HG02943 (cell line): Measurements from ENCODE around the gene ABLIM2.

Experiments
- ATAC-seq: cut with Tn5 transposase; IDR thresholded peaks from one replicate; pipeline ENCODE4 v1.9.1; 2021; ENCODE audit warnings: mild to moderate bottlenecking, low read depth, moderate library complexity; ENCODE audit not compliant: unreplicated experiment

ABLIM2 gene

DNA sequence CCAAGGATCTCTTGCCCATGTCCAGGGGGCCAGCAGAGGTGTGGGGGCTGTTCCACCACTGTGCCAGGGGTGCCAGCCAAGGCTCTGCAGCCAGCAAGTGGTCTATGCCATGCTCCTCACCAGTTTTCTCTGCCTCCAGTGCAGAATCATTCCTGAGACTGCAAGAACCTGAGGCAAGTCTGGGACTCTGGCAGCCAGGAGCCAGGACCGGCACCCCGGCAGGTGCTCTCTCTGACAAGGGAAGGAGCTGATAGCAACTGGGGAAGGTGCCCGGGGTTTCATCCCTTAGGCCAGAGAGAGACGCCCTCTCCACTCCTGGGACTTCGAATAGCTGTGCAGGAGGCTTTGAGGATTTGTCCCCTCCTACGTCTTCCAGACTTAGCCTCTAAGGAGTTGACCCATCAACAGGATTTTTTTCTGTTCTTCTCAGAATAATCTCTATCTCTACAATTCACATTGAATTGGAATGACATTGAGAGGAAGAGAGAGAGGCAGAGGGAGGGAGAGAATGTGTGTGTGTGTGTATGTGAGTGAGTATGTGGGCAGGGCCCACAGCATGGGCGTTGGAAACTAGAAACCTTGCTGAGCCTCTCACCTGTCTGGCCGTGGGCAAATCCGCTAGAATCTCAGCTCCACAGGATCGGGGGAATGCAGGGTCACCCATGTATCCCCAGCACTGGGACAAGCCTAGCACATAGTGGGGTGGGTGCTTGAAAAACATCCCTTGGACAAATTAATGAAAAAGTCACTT is 144.5 kb downstream of the ABLIM2 start:
- no peak for ATAC-seq

- no peak for ATAC-seq
Measured at GRCh38 chr4:8012517-8012916, 146.1 kb downstream of the ABLIM2 start.

GRCh38 chr4:8010618-8011017 is 148.0 kb downstream of the ABLIM2 start:
- no peak for ATAC-seq

DNA sequence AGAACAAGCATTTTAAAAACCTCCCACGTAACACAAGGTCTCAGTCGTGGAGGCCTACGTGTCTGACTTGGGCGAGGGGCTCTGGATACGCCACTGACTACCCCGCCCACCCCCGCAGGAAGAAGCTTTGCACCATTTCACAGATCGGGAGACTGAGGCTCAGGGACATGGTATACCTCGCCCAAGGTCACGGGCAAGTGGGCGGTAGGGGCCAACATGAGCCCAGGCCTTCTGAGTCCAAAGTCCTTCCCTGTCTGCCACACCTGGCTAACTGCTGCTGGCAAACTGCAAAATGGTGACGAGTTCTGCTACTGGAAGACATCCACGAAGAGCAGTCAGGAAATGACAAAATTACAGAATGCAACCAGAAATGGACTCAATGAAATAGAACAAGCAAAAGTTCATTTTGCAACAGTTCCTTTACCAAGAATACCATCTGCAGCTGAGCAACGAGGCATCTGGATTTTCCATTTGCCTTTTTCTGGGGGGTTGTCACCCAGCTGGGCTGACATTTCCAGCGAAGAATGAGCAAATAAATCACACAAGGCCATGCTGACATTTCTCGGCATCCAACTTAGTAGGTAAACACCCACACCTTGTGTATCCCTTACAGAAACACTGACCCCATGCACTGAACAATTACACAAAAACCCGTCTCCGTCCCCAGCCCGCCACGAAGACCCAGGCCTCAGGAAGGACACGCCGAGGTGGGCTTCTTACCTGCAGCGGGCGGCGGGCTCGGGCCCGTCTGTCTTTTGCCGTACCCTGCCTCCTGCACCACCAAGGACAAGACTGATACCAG is 148.7 kb downstream of the ABLIM2 start:
- ATAC-seq: no peak

- no peak for ATAC-seq
Measured at GRCh38 chr4:8009097-8009496, 149.5 kb downstream of the ABLIM2 start.

DNA sequence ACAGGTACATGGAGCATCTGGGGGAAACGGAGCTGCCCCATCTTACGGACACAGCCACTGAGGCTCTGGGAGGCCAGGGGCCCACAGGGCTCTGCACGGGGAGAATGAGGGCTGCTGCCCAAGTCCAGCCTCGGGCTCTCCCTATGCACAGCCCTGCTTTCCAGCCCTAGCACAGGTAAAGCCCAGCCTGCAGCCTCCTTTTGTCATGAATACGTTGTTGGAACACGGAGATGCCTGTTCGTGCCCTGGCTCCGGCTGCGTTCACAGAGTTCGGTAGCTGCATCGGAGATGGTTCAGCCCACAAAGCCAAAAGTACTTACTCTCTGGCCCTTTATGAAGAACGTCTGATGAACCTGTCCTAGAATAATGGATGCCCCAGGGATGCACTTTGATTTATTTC is 150.2 kb downstream of the ABLIM2 start:
- ATAC-seq: no peak

DNA sequence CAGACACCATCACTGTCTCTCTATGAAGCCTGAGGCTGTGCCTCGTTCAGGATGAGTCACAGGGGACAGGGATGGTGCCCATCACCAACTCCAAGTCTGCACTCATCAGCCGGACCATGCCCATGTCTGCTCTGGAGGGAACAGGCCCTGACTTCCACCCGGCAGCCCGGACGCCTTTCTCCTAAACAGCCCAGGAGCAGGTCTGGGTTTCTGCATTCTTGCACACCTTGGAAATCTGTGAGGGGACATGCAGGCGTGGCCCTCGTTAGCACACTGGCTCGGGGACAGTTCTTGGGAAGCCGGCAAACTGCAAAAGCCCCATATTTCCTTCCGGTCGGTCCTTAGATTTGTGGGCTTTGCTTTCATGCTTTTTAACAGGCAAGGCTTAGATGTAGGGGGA is 151.0 kb downstream of the ABLIM2 start:
- ATAC-seq: no peak

DNA sequence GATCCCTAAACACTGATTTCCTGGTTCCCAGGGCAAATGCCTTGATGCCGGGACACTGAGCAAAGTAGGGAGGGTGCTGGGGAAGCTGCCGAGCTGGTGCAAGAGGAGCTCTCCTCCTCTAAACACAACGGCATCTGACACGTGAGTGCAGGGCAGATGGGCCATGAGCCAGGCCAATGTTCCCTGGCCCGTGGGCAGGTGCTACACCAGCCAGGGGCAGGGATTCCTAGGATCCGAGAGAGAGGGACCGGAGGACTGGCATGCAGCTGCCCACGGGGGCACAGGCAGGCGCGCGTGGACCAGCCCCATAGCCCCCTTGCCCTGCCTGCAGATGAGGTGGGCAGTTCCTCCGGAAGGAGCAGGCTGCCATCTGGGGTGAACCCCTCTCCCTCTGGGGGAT is 152.1 kb downstream of the ABLIM2 start:
- ATAC-seq: no peak

DNA sequence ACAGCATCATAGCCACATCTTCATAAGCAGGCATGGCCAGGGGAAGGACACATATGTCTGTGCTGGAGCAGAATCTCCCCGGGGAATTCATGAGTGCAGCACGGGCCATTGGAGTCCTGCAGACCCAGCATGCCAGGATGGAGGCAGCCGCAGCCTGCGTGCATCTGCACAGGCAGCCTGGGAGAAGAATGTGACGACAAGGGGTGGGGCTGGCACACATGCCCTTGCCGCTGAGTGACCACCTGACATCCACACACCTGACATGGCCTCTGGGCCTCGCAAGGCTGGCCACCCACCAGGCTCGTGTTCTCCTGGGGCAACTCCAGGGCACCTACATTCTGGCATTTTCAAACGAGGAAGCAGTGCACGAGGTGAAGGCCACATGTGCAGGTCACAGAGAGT is 152.8 kb downstream of the ABLIM2 start:
- ATAC-seq: no peak

DNA sequence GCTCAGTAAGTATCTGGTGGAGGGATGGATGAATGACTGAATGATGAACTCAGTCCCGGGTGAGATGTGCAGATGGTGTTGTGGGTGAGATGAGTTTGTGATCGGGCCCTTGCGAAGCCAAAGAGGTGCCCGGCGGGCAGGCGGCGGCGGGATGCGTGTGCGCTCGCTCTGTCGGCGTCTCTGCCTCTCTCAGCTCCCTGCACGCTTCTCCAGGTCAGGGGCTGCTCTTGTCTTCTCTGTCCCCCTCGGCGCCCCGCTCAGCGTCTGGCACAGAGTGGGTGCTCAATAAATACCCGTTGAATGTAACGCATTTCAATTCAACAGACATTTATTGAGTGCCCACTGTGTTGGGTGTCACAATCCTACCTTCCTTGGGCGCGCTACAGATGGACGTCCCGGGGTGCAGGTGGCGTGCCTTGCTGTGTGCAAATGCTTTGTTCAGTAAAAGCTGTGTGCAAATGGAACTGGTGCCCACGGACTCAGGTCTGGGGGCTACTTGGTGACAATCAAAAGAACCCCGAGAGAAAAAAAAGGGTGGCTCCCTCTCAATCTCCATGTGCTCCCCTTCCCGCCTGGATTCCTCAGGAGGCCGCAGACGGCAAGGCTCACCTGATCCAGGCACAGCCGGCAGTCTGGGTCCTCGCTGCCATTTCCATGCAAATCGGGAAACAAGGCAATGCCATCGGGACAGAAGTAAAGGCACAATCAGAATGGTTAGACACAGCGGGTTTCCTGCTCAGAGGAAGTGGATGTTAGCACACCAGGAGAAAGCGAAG is 153.4 kb downstream of the ABLIM2 start:
- ATAC-seq: no peak

DNA sequence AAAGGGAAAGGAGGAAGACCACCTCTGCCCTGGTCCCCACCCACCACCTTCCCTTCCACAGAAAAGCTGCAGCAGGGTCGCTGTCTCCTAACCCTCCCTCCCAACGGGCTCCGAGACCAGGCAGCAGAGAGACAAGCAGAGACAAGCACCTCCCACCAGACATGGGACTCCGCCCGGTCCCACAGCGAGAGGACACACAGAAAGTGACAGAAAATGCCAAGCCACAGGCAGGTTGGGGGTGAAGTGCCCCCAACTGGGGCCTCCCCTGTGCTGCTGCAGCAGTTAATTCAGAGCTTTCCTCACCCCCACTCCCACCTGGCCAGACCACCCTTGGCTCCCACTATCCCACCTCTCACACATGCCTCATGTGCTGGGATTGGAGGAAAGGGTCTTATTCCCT is 154.5 kb downstream of the ABLIM2 start:
- ATAC-seq: no peak

GRCh38 chr4:8002525-8003309 is 155.9 kb downstream of the ABLIM2 start:
- ATAC-seq: no peak

- ATAC-seq: no peak
Measured at GRCh38 chr4:8001564-8002355, 156.9 kb downstream of the ABLIM2 start.

DNA sequence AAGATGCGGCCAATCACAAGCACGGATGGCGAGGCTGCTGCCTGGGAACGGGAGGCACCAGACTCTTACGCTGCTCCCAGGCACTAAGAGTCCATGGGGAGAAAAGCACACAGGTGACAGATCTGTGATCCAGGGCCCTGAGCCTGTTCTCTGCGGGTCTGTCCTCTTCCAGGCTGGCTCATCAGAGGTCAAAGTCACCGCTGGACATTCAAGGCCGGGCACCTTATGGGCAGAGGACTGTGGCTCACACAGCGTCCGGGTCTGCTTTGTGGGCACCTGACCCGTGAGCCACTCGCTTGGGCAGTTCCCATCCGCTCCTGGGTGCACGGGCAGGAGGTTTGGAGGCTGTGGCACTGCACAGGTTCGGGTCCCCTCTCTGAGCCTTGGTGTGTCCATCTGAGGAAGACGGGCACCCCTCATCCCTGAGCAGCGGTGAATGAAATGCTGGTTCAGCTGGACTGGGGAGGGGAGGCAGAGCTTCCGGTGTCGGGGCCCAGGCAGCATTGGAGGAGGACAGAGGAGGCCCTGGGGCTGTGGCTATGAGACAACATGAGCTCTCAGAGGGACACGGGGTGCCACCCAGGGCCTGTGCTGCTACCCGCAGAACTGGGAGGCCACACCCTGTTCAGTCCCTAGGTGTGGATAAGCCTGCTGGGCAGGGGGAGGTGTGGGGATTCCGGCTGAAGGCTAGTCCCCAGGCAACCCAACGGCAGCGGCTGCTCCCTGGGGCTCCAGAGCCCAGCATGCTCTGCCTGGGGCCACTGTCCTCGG is 157.7 kb downstream of the ABLIM2 start:
- ATAC-seq: no peak

DNA sequence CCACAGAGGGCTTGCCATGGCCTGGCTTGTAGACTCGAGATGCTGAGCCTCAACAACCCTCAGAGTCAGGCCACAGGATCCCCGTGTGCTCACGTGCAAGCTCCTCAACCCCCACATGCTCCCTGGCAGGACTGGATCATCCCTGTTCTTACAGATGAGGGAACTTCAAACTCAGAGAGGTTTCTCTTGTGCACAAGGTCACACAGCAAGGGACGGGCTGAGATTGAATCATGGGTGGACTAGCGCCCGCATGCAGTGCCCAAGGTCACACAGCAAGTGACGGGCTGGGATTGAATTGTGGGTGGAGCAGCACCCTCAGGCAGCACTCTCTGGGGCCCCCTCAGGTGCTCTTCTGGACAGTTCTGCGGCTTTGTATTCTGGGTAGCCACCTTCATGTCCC is 158.4 kb downstream of the ABLIM2 start:
- ATAC-seq: no peak

DNA sequence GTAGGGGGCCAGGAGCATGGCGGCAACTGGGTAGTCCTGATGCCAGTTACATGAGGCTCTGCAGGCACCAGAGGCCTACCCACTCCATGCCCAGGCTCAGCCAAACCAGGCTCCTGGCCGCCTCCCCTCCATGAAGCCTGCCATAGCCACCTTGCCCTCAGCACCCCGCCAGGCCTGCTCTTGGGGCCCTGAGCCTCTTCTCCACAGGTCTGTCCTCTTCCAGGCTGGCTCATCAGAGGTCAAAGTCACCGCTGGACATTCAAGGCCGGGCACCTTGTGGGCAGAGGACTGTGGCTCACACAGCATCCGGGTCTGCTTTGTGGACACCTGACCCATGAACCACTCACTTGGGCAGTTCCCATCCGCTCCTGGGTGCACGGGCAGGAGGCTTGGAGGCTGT is 158.9 kb downstream of the ABLIM2 start:
- no peak for ATAC-seq

GRCh38 chr4:7999279-7999678 is 159.3 kb downstream of the ABLIM2 start:
- no peak for ATAC-seq

DNA sequence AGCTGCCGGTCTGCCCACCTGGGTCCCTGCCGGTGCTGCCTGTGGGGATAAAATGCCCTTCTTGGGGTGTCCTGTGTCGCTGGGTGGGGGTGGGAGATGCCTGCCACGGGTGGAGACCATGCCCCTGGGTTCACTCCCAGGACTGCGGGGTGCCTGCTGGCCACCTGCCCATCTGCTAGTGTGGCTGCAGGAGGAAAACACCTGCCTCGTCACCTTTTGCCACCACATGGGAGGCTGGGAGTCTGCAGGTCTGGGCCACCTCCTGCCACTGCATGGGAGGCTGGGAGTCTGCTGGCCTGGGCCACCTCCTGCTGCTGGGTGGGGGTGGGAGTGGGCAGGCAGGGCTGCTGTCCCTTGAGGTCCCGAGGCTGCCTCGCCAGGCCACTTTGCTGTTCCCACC is 160.2 kb downstream of the ABLIM2 start:
- ATAC-seq: no peak

DNA sequence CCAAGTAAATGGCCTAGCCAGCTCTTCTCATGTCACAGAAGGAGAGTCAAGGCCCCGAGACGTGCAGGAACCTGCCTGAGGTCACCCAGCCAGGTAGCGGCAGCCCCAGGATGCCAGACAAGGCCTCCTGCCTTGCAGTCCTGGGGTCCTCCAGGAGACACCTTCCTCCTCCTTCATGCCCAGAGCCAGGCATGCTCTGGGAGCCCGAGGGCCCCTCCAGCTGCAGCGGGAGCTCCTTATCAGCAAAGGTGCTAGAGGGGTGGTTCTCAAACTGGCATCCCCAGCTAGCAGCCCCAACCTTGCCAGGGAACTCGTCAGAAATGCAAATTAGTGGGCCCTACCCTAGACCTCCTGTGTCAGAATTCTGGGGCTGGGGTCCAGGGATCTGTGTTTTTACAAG is 162.7 kb downstream of the ABLIM2 start:
- ATAC-seq: no peak
